HEK293 (cell line): Measurements from ENCODE around the gene TMEM167A.

Experiments
- CTCF ChIA-PET: fragments of 350-600 bp; formaldehyde crosslinking; extraction: SDS; loops from one replicate; lab custom pipeline; 2021; ENCODE audit warnings: antibody characterized with exemption; lab: Yijun Ruan, JAX
- POLR2A ChIA-PET: fragments of 300-600 bp; formaldehyde crosslinking; extraction: SDS; loops from one replicate; lab custom pipeline; 2020; ENCODE audit warnings: antibody characterized with exemption, inconsistent platforms; lab: Yijun Ruan, JAX
- H3K27ac ChIP-seq: fragments of 200-500 bp; sonication (Bioruptor generic); 2 replicates; pipeline ENCODE4 v1.5.1; 2014; ENCODE audit warnings: low read depth, low read length, control low read depth, inconsistent platforms; ENCODE audit errors: extremely low read depth
- H3K36me3 ChIP-seq, 2 experiments: fragments of 200-500 bp in 1 of 2; sonication (Bioruptor generic) in 1 of 2; 1 replicate in 1 of 2; 2 replicates in 1 of 2; pipeline ENCODE4 v1.5.1; 2014 to 2017; ENCODE audit warnings: inconsistent platforms in 2 of 2, low read length in 2 of 2; ENCODE audit not compliant: control insufficient read depth in 2 of 2, insufficient read depth in 1 of 2
- H3K4me1 ChIP-seq: fragments of 200-500 bp; sonication (Bioruptor generic); 2 replicates; pipeline ENCODE4 v1.5.1; 2014; ENCODE audit warnings: mild to moderate bottlenecking, low read length, inconsistent platforms; ENCODE audit not compliant: control insufficient read depth, insufficient read depth
- H3K4me3 ChIP-seq: 2 replicates; pipeline ENCODE4 v1.5.1; 2011; ENCODE audit warnings: low read depth, mild to moderate bottlenecking, control low read depth, low read length, moderate library complexity
- H3K9me3 ChIP-seq: fragments of 200-500 bp; sonication (Bioruptor generic); 2 replicates; pipeline ENCODE4 v1.5.1; 2014; ENCODE audit warnings: low read depth, low read length, inconsistent platforms; ENCODE audit not compliant: control insufficient read depth, insufficient read depth
- BCL6B ChIP-seq: fragments of 450-650 bp; formaldehyde crosslinking; IDR thresholded peaks from 2 replicates; pipeline ENCODE4 v1.5.1; 2017; ENCODE audit warnings: missing biosample characterization, missing genetic modification characterization
- HOXC10 ChIP-seq: sonication (generic); formaldehyde crosslinking; IDR thresholded peaks from 2 replicates; pipeline ENCODE4 v1.8.1; 2023; ENCODE audit warnings: mild to moderate bottlenecking, missing genetic modification reagents
- KLF17 ChIP-seq: fragments of 450-650 bp; formaldehyde crosslinking; IDR thresholded peaks from 2 replicates; pipeline ENCODE4 v1.5.1; 2016; ENCODE audit warnings: missing biosample characterization, missing genetic modification characterization
- KLF7 ChIP-seq: fragments of 450-650 bp; formaldehyde crosslinking; IDR thresholded peaks from 2 replicates; pipeline ENCODE4 v1.5.1; 2016; ENCODE audit warnings: missing biosample characterization, missing genetic modification characterization, borderline replicate concordance
- ZBTB17 ChIP-seq: fragments of 450-650 bp; formaldehyde crosslinking; IDR thresholded peaks from 2 replicates; pipeline ENCODE4 v1.5.1; 2016; ENCODE audit warnings: missing biosample characterization, missing genetic modification characterization
- ZBTB26 ChIP-seq: fragments of 450-650 bp; formaldehyde crosslinking; optimal IDR thresholded peaks from 2 replicates; pipeline ENCODE3; 2016; ENCODE audit warnings: missing biosample characterization, mild to moderate bottlenecking, missing genetic modification characterization
- ZNF16 ChIP-seq: fragments of 450-650 bp; formaldehyde crosslinking; IDR thresholded peaks from 2 replicates; pipeline ENCODE4 v1.5.1; 2016; ENCODE audit warnings: low read depth, missing biosample characterization, missing genetic modification characterization
- ZNF169 ChIP-seq: fragments of 450-650 bp; formaldehyde crosslinking; IDR thresholded peaks from 2 replicates; pipeline ENCODE4 v1.5.1; 2016; ENCODE audit warnings: missing biosample characterization, missing genetic modification characterization
- ZNF2 ChIP-seq: fragments of 450-650 bp; formaldehyde crosslinking; IDR thresholded peaks from 2 replicates; pipeline ENCODE4 v1.5.1; 2016; ENCODE audit warnings: missing biosample characterization, missing genetic modification characterization
- ZNF202 ChIP-seq: fragments of 450-650 bp; formaldehyde crosslinking; IDR thresholded peaks from 2 replicates; pipeline ENCODE4 v1.5.1; 2016; ENCODE audit warnings: missing biosample characterization, missing genetic modification characterization, borderline replicate concordance
- ZNF214 ChIP-seq: fragments of 450-650 bp; formaldehyde crosslinking; IDR thresholded peaks from 2 replicates; pipeline ENCODE4 v1.5.1; 2017; ENCODE audit warnings: missing biosample characterization, mild to moderate bottlenecking, missing genetic modification characterization, borderline replicate concordance
- ZNF26 ChIP-seq: fragments of 450-650 bp; formaldehyde crosslinking; IDR thresholded peaks from 2 replicates; pipeline ENCODE4 v1.5.1; 2016; ENCODE audit warnings: missing biosample characterization, missing genetic modification characterization
- ZNF341 ChIP-seq: fragments of 450-650 bp; formaldehyde crosslinking; IDR thresholded peaks from 2 replicates; pipeline ENCODE4; 2016; ENCODE audit warnings: low read depth, missing biosample characterization, missing genetic modification characterization
- ZNF48 ChIP-seq: fragments of 450-650 bp; formaldehyde crosslinking; IDR thresholded peaks from 2 replicates; pipeline ENCODE4 v1.5.1; 2016; ENCODE audit warnings: missing biosample characterization, missing genetic modification characterization
- ZNF488 ChIP-seq: fragments of 450-650 bp; formaldehyde crosslinking; IDR thresholded peaks from 2 replicates; pipeline ENCODE4 v1.5.1; 2016; ENCODE audit warnings: missing biosample characterization, missing genetic modification characterization
- ZNF521 ChIP-seq: fragments of 450-650 bp; formaldehyde crosslinking; IDR thresholded peaks from 2 replicates; pipeline ENCODE4 v1.5.1; 2017; ENCODE audit warnings: missing biosample characterization, mild to moderate bottlenecking, missing genetic modification characterization
- ZNF548 ChIP-seq: fragments of 450-650 bp; formaldehyde crosslinking; IDR thresholded peaks from 2 replicates; pipeline ENCODE4 v1.5.1; 2016; ENCODE audit warnings: missing biosample characterization, missing genetic modification characterization
- ZNF610 ChIP-seq: fragments of 450-650 bp; formaldehyde crosslinking; IDR thresholded peaks from 2 replicates; pipeline ENCODE4 v1.5.1; 2016; ENCODE audit warnings: missing biosample characterization, missing genetic modification characterization, borderline replicate concordance
- ZNF621 ChIP-seq: fragments of 450-650 bp; formaldehyde crosslinking; IDR thresholded peaks from 2 replicates; pipeline ENCODE4 v1.5.1; 2017; ENCODE audit warnings: missing biosample characterization, missing genetic modification characterization
- ZNF654 ChIP-seq: fragments of 450-650 bp; formaldehyde crosslinking; IDR thresholded peaks from 2 replicates; pipeline ENCODE4 v1.5.1; 2016; ENCODE audit warnings: low read depth, missing biosample characterization, missing genetic modification characterization
- ZSCAN30 ChIP-seq: fragments of 450-650 bp; IDR thresholded peaks from 2 replicates; pipeline ENCODE4 v1.5.1; 2018; ENCODE audit warnings: missing biosample characterization, mild to moderate bottlenecking, missing genetic modification characterization, moderate library complexity
- TF ChIP-seq, protein P1 (sequence below): fragments of 450-650 bp; formaldehyde crosslinking; IDR thresholded peaks from 2 replicates; pipeline ENCODE4 v1.5.1; 2016; ENCODE audit warnings: missing biosample characterization, missing genetic modification characterization
- TF ChIP-seq, protein P2 (sequence below): fragments of 450-650 bp; formaldehyde crosslinking; IDR thresholded peaks from 2 replicates; pipeline ENCODE4 v1.5.1; 2016; ENCODE audit warnings: missing biosample characterization, missing genetic modification characterization

Gene TMEM167A

DNA sequence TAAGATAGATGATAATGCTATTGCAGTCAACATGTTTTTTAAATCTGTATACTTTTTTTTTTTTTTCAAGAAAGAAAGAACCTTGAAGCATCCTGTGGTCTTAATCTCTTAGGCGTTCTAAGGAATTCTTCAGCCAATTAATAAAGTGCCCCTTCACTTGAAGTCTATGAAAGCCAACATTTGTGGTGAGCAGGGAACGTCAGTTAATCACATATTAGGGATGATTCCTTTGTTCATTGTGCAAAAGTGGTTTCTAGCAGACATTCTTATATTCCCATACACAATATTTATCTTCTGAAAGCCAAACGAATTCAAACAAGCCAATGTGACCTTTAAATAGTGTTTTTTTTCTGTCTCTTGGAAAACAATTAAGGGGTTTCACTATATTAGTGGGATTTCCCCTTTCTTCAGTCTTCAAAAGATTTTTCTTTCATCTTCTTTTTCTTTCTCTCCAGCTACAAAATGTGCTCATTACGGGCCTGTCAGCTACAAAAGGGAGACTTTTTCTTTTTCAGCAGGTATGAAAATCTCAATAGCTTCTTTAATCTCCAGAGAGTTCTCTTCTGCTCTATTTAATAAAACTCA is 40.1 kb downstream of the TMEM167A start:
- peaks cover 26% of the 10 kb centered on the region for H3K4me1 ChIP-seq
- no peak overlapping the region for H3K27ac ChIP-seq
- CTCF ChIA-PET: interaction anchor here (0.6 to 0.7 kb wide), 2 partner anchors 525 to 672 kb away, joined by 3 read pairs; no protein-coding TSS in a partner anchor
- TF ChIP-seq ZNF548 (no peak), ZNF341 (no peak), KLF7 (tag by site-specific recombination) (no peak), ZNF2 (no peak), ZNF214 (tag by site-specific recombination) (no peak), ZNF202 (tag by site-specific recombination) (no peak), HOXC10 (CRISPR knock-in tag) (no peak), ZNF654 (no peak), BCL6B (tag by site-specific recombination) (no peak), ZNF169 (tag by site-specific recombination) (no peak), ZNF621 (tag by site-specific recombination) (no peak), ZNF16 (tag by site-specific recombination) (no peak), ZNF26 (tag by site-specific recombination) (no peak), ZNF521 (no peak), ZBTB17 (tag by site-specific recombination) (no peak), ZNF48 (tag by site-specific recombination) (no peak), KLF17 (no peak)
- TF ChIP-seq, protein P1, sequence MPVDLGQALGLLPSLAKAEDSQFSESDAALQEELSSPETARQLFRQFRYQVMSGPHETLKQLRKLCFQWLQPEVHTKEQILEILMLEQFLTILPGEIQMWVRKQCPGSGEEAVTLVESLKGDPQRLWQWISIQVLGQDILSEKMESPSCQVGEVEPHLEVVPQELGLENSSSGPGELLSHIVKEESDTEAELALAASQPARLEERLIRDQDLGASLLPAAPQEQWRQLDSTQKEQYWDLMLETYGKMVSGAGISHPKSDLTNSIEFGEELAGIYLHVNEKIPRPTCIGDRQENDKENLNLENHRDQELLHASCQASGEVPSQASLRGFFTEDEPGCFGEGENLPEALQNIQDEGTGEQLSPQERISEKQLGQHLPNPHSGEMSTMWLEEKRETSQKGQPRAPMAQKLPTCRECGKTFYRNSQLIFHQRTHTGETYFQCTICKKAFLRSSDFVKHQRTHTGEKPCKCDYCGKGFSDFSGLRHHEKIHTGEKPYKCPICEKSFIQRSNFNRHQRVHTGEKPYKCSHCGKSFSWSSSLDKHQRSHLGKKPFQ (tag by site-specific recombination): no peak
- TF ChIP-seq, all 188 proteins: peak for 0
- POLR2A ChIA-PET: no interaction called here
- H3K36me3 ChIP-seq: no peaks in the 10 kb centered on the region
- no peaks in the 10 kb centered on the region for H3K9me3 ChIP-seq
- no peak overlapping the region for H3K4me3 ChIP-seq

DNA sequence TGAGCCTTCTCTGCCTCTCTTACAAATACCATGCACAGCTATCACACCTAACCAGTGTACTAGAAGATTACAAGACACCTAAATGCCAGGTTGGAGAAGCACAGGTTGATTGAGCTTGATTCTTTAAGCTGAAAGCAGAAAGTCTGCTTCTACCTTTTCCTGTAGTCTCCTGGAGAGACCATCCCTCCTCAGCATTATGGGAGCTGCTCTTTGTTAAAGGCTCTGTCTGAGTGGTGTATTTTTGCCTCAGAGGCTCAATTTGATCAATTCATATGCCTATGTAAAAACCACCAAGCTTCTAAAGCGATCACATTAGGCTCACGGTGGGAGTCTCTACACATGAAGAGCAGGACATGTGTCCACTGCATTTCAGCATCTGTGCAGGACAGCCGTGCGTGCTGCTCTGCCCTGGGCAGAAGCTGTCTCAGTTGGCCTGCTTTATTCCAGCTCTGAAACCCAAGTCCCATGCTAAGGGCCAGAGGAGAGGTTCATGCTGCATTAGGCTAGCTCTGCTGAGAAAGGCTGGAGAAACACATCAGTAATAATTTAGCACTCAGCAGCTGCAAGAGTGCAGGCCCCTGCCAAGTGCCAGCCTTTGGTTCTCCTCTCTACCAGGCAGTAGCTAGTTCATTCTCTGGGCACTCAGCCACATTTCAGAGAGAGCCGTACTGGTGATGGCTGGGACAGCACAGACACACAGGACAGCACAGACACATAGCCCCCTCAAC is 41.7 kb downstream of the TMEM167A start:
- H3K36me3 ChIP-seq: no peaks in the 10 kb centered on the region
- H3K9me3 ChIP-seq: no peaks in the 10 kb centered on the region
- peaks cover 26% of the 10 kb centered on the region for H3K4me1 ChIP-seq
- CTCF ChIA-PET: no interaction called here
- POLR2A ChIA-PET: interaction anchor here (1.3 kb wide), 1 partner anchor 42 kb away, joined by 4 read pairs; the partner anchor contains the start of genes TMEM167A and XRCC4
- H3K27ac ChIP-seq: no peak overlapping the region; the same call in 1 of the 2 replicates
- H3K4me3 ChIP-seq: no peak overlapping the region
- TF ChIP-seq, protein P2, sequence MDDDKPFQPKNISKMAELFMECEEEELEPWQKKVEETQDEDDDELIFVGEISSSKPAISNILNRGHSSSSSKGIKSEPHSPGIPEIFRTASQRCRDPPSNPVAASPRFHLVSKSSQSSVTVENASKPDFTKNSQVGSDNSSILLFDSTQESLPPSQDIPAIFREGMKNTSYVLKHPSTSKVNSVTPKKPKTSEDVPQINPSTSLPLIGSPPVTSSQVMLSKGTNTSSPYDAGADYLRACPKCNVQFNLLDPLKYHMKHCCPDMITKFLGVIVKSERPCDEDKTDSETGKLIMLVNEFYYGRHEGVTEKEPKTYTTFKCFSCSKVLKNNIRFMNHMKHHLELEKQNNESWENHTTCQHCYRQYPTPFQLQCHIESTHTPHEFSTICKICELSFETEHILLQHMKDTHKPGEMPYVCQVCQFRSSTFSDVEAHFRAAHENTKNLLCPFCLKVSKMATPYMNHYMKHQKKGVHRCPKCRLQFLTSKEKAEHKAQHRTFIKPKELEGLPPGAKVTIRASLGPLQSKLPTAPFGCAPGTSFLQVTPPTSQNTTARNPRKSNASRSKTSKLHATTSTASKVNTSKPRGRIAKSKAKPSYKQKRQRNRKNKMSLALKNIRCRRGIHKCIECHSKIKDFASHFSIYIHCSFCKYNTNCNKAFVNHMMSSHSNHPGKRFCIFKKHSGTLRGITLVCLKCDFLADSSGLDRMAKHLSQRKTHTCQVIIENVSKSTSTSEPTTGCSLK (tag by site-specific recombination): no peak
- TF ChIP-seq ZSCAN30 (tag by site-specific recombination) (no peak), ZNF610 (tag by site-specific recombination) (no peak), ZBTB26 (tag by site-specific recombination) (no peak), ZNF488 (tag by site-specific recombination) (no peak)
